Smooth muscle cell (in vitro differentiated cells): ENCODE data around the gene IFI30. TPM values are rescaled to one million over a fixed set of nuclear protein-coding genes. Genes with fewer than 3 reads are reported as not detected.
A peak's percentile ranks its signal among the peaks of the same experiment; 100 is the strongest.

Experiments
- DNase-seq: peaks from one replicate; lab custom pipeline; 2025; ENCODE audit not compliant: unreplicated experiment; lab: John Stamatoyannopoulos, UW
- H2AFZ ChIP-seq: fragments of 200-600 bp; sonication (generic); 2 replicates; pipeline ENCODE4 v1.6.0; 2016; ENCODE audit warnings: antibody characterized with exemption, low read depth, mild to moderate bottlenecking
- H3F3A ChIP-seq: fragments of 200-600 bp; sonication (generic); 2 replicates; pipeline ENCODE4 v1.6.0; 2017; ENCODE audit warnings: antibody characterized with exemption, low read depth
- H3K27ac ChIP-seq: fragments of 200-600 bp; sonication (generic); 2 replicates; pipeline ENCODE4 v1.5.1; 2016; ENCODE audit warnings: low read depth, mild to moderate bottlenecking
- H3K27me3 ChIP-seq: fragments of 200-600 bp; sonication (generic); 2 replicates; pipeline ENCODE4 v1.6.1; 2016; ENCODE audit warnings: low read depth, mild to moderate bottlenecking
- H3K36me3 ChIP-seq: fragments of 200-600 bp; sonication (generic); 2 replicates; pipeline ENCODE4 v1.5.1; 2016; ENCODE audit warnings: low read depth
- H3K4me1 ChIP-seq: fragments of 200-600 bp; sonication (generic); 2 replicates; pipeline ENCODE4 v1.5.1; 2016; ENCODE audit warnings: low read depth
- H3K4me2 ChIP-seq: fragments of 200-600 bp; sonication (generic); 2 replicates; pipeline ENCODE4 v1.6.0; 2016; ENCODE audit warnings: mild to moderate bottlenecking
- H3K4me3 ChIP-seq: fragments of 200-600 bp; sonication (generic); 2 replicates; pipeline ENCODE4 v1.5.1; 2016; ENCODE audit warnings: mild to moderate bottlenecking
- H3K79me2 ChIP-seq: fragments of 200-600 bp; sonication (generic); 2 replicates; pipeline ENCODE4 v1.6.0; 2016; ENCODE audit warnings: low read depth, mild to moderate bottlenecking
- H3K9ac ChIP-seq: fragments of 200-600 bp; sonication (generic); 2 replicates; pipeline ENCODE4 v1.6.0; 2016; ENCODE audit warnings: low read depth
- H3K9me3 ChIP-seq: fragments of 200-600 bp; sonication (generic); replicated peaks from 2 replicates; pipeline ENCODE4 v1.5.1; 2016; ENCODE audit warnings: low read depth
- H4K20me1 ChIP-seq: fragments of 200-600 bp; sonication (generic); 2 replicates; pipeline ENCODE4 v1.6.0; 2016; ENCODE audit warnings: low read depth
- CTCF ChIP-seq: fragments of 200-600 bp; sonication (generic); IDR thresholded peaks from 2 replicates; pipeline ENCODE4 v1.5.1; 2017; ENCODE audit warnings: borderline replicate concordance, mild to moderate bottlenecking, antibody characterized with exemption; ENCODE audit not compliant: insufficient read depth, poor library complexity, severe bottlenecking
- WGBS: methylation state at CpG from one replicate; pipeline ENCODE4 v1.1.7; 2016; ENCODE audit warnings: low lambda C conversion rate; 5-methylcytosine and 5-hydroxymethylcytosine counted together
- polyA plus RNA-seq: library from polyadenylated mRNA; unstranded; fragments of >200 nt; fragmentation: Nextera tagmentation; extraction: Ambion mirVana; gene quantifications from 2 replicates; pipeline ENCODE4 v1.2.1, GENCODE V29; 2016
- small RNA-seq: library from RNA; depleted of rRNA; stranded (forward); fragments of <200 nt; gene quantifications from one replicate; pipeline ENCODE3, GENCODE V24; 2014
- total RNA-seq: library from RNA; depleted of rRNA; stranded (reverse); fragments of >200 nt; gene quantifications from 2 replicates; pipeline ENCODE4 v1.2.3, GENCODE V29; 2014

Gene IFI30
- total and polyA plus RNA-seq, 2 experiments from 2014 or later, result 0.87 to 2.9 TPM

DNA sequence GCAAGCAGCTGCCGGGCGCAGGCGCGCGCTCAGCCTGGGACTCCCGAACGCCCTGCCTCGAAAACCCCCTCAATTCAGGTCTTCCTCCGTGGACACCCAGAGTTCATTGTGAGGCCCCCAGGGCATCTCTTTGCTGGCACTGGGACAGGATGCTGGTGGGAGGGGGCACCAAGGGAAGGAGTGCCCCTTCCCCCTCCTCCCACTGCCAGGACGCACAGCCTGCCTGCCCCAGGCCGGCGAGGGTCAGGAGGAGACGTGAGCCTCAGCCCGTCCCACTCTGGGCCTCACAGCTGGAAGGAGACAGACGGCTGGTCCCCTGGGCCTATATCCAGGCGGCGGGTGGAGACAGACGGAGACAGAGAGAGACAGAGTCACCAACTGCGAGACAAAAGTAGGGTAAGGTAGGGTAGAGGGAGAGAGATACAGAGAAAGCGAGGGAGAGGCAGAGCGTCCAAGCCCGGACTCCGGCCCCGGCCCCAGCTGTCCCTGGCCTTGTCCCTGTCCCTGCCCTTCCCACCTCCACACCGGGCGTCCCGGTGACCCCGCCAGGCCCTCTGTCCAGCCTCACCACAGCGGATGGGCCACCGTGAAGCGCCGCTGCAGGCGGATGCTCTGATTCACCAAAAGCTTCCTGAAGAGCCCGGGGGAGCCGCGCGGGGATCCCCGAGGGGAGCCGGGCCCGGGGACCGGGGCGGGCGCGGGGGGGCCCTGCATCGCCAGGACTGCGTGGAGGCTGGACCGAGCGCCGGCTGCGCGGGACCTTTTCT is 52.3 kb downstream of the IFI30 start, which contains the start of gene PDE4C:
TSS of gene PDE4C (minus strand) at position 737 of the 767 bp plus-strand sequence. CDS start at position 714, 23 bp downstream.
- Histone ChIP-seq H3K4me3 (peak within 1 kb of the TSS; percentile 48), H3K9me3 (no peaks in the 10 kb centered on the region), H3K27me3 (peaks cover 6% of the 10 kb centered on the region), H3K9ac (no peak within 1 kb of the TSS), H3K4me1 (no peaks in the 10 kb centered on the region), H3K27ac (no peak within 1 kb of the TSS), H3F3A (no peaks in the 10 kb centered on the region), H3K4me2 (peak within 1 kb of the TSS; percentile 89), H4K20me1 (no peaks in the 10 kb centered on the region), H2AFZ (no peak within 1 kb of the TSS), H3K79me2 (no peaks in the 10 kb centered on the region), H3K36me3 (no peaks in the 10 kb centered on the region)
- 32% methylated on average over 26 of the region's 51 CpGs for WGBS
- no peak for TF ChIP-seq CTCF
- DNase-seq, result no peak

DNA sequence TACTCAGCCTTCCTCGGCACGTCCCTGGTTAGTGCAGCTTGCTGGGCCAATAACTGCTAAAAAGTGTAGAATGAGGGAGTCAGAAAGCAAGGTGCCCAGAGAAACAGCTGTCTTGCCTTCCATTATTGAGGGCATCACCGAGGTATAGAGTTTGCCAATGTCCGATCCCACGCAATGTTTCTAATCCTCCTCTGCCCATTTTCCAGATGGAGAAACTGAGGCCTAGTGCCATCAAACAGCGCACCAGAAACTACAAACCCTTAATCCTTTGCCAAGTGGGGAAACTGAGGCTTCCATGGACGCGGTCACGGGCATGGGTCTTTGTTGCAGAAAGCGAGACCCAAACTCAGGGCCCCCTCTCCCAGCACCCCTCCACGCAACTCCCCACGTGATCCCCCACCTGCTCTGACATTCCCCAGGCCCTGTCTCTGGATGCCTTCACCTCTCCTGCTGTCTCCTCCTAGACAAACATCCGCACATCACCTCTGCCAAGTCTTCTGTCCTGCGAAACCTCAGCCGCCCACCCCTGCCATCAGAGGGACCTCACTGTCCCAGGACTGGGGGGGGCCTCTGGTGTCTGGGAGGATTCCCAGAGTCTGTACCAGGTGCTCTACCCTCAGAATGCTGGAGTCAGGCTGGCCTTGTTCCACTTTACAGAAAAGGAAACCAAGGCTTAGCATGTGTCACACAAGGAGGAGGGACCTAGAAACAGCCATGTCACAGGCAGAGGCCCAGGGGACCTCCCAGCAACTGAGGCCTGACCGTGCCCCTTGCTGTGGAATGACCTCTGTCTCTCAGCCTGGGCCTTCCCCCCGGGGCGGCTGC is 53.6 kb downstream of the IFI30 start:
- Histone ChIP-seq H3K4me1 (no peaks in the 10 kb centered on the region), H2AFZ (no peak overlapping the region)
- WGBS, result 91% methylated on average over 18 of the region's 18 CpGs

More for the DNA sequence above, 53.6 kb downstream of the IFI30 start:
- DNase-seq, result no peak
- peaks cover 10% of the 10 kb centered on the region for H3K27me3 ChIP-seq
- no peaks in the 10 kb centered on the region for H3K79me2 ChIP-seq
- H3K4me2 ChIP-seq, result no peak overlapping the region
- no peak overlapping the region for H3K9ac ChIP-seq
- no peaks in the 10 kb centered on the region for H3K9me3 ChIP-seq
- no peaks in the 10 kb centered on the region for H4K20me1 ChIP-seq
- no peak overlapping the region for H3K4me3 ChIP-seq
- H3K27ac ChIP-seq, result no peak overlapping the region
- TF ChIP-seq CTCF, result no peak
- H3F3A ChIP-seq, result no peaks in the 10 kb centered on the region
- H3K36me3 ChIP-seq, result no peaks in the 10 kb centered on the region

Small RNA genes within 50 kb of the gene (small RNA-seq; reads per million reads assigned to genes)
- gene IFI30, result not detected

Other genes with a start within 250 kb of the IFI30 start
- gene CCDC124, start 240.8 kb upstream of the IFI30 start, total RNA-seq, result 32.1 and 34.5 TPM in 2 replicates
- gene CCDC124, start 240.8 kb upstream of the IFI30 start, polyA plus RNA-seq, result 156 and 179 TPM in 2 replicates
- 0.22 and 5.3 TPM in 2 replicates for gene KCNN1, start 206.7 kb upstream of the IFI30 start, total RNA-seq
- gene KCNN1, start 206.7 kb upstream of the IFI30 start, polyA plus RNA-seq, result 4.2 and 4.6 TPM in 2 replicates
- 3.5 and 4.4 TPM in 2 replicates for gene ARRDC2, start 165.6 kb upstream of the IFI30 start, total RNA-seq
- gene ARRDC2, start 165.6 kb upstream of the IFI30 start, polyA plus RNA-seq, result 4.3 and 6.5 TPM in 2 replicates
- not detected in 2 replicates for gene IL12RB1, start 86.9 kb upstream of the IFI30 start, total RNA-seq
- not detected in 2 replicates for gene IL12RB1, start 86.9 kb upstream of the IFI30 start, polyA plus RNA-seq
- 3.6 and 4.3 TPM in 2 replicates for gene MAST3, start 76.0 kb upstream of the IFI30 start, total RNA-seq
- gene MAST3, start 76.0 kb upstream of the IFI30 start, polyA plus RNA-seq, result 4.3 and 10.3 TPM in 2 replicates
- gene PIK3R2, start 20.6 kb upstream of the IFI30 start, total RNA-seq, result 22.2 and 22.9 TPM in 2 replicates
- 37.1 and 50.1 TPM in 2 replicates for gene PIK3R2, start 20.6 kb upstream of the IFI30 start, polyA plus RNA-seq
- gene MPV17L2, start 19.4 kb downstream of the IFI30 start, total RNA-seq, result 11.6 and 13.1 TPM in 2 replicates
- 27.1 and 28.7 TPM in 2 replicates for gene MPV17L2, start 19.4 kb downstream of the IFI30 start, polyA plus RNA-seq
- gene RAB3A, start 30.2 kb downstream of the IFI30 start, total RNA-seq, result 1.4 and 4.9 TPM in 2 replicates
- gene RAB3A, start 30.2 kb downstream of the IFI30 start, polyA plus RNA-seq, result 3.6 and 3.7 TPM in 2 replicates
- 1.1 and 3.1 TPM in 2 replicates for gene PDE4C, start 52.6 kb downstream of the IFI30 start, total RNA-seq
- 1.7 and 1.9 TPM in 2 replicates for gene PDE4C, start 52.6 kb downstream of the IFI30 start, polyA plus RNA-seq
- gene IQCN, start 100.6 kb downstream of the IFI30 start, total RNA-seq, result 3.9 and 4.9 TPM in 2 replicates
- gene IQCN, start 100.6 kb downstream of the IFI30 start, polyA plus RNA-seq, result 2.5 and 5.8 TPM in 2 replicates
- gene JUND, start 107.8 kb downstream of the IFI30 start, total RNA-seq, result 79.9 and 164 TPM in 2 replicates
- 464 and 497 TPM in 2 replicates for gene JUND, start 107.8 kb downstream of the IFI30 start, polyA plus RNA-seq
- gene LSM4, start 149.3 kb downstream of the IFI30 start, total RNA-seq, result 116 and 121 TPM in 2 replicates
- gene LSM4, start 149.3 kb downstream of the IFI30 start, polyA plus RNA-seq, result 156 and 177 TPM in 2 replicates
- 11.1 and 11.7 TPM in 2 replicates for gene PGPEP1, start 166.8 kb downstream of the IFI30 start, total RNA-seq
- 4.5 and 8.7 TPM in 2 replicates for gene PGPEP1, start 166.8 kb downstream of the IFI30 start, polyA plus RNA-seq
- gene GDF15, start 212.3 kb downstream of the IFI30 start, total RNA-seq, result 18.8 and 30.9 TPM in 2 replicates
- gene GDF15, start 212.3 kb downstream of the IFI30 start, polyA plus RNA-seq, result 40.4 and 42.8 TPM in 2 replicates
- gene LRRC25, start 223.8 kb downstream of the IFI30 start, total RNA-seq, result 0.67 TPM in 1 of 2 replicates, not detected in the other
- gene LRRC25, start 223.8 kb downstream of the IFI30 start, polyA plus RNA-seq, result 0.34 TPM in 1 of 2 replicates, not detected in the other
- 36.0 and 44.1 TPM in 2 replicates for gene SSBP4, start 245.6 kb downstream of the IFI30 start, total RNA-seq
- gene SSBP4, start 245.6 kb downstream of the IFI30 start, polyA plus RNA-seq, result 124 and 133 TPM in 2 replicates